22Rv1 (cell line): ENCODE measurements around the gene SULF2.

ENCODE experiments used
- ZFX ChIP-seq: fragments of 450-650 bp; IDR thresholded peaks from 2 replicates; pipeline ENCODE4 v1.6.1; 2017; ENCODE audit warnings: antibody characterized with exemption, borderline replicate concordance
- TF ChIP-seq, protein P1 (sequence below): fragments of 450-650 bp; IDR thresholded peaks from 2 replicates; pipeline ENCODE4 v1.5.1; 2017; ENCODE audit warnings: mild to moderate bottlenecking

DNA sequence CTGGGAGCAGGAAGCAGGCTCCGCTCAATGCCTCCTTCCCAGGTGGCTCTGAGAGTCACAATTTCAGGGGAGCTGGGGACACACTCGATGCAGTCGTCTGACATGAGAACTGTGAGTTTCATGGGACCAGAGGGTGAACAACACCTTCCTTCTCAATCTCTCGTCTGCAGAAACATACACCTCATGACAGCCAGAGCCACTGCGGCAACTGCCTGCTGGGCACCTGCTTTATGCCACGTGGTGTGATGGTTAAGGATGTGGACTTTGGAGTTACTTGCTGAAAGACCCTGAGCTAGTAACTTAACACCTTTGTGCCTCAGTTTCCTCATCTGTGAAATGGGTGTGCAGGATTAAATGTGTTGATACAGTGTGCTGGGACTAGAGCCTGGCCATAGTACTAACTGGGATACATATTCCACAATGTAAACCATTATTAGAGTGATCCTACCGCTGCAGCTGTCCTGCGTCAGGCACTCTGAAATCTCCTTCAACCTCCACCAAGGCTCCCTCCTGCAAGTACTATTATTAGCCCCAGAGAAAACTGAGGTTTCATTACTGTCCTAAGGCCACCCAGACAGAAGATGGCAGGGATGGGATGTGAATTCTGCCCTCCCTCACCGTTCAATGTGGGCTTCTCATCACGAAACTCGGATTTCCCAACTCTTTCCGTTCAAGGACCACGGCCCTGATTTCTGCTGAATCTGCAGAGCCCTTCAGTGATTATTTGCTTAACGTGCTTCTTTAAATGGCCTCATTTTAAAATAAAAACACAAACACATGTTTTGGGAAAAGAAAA, 24.4 kb downstream of the SULF2 start:
- TF ChIP-seq, protein P1, sequence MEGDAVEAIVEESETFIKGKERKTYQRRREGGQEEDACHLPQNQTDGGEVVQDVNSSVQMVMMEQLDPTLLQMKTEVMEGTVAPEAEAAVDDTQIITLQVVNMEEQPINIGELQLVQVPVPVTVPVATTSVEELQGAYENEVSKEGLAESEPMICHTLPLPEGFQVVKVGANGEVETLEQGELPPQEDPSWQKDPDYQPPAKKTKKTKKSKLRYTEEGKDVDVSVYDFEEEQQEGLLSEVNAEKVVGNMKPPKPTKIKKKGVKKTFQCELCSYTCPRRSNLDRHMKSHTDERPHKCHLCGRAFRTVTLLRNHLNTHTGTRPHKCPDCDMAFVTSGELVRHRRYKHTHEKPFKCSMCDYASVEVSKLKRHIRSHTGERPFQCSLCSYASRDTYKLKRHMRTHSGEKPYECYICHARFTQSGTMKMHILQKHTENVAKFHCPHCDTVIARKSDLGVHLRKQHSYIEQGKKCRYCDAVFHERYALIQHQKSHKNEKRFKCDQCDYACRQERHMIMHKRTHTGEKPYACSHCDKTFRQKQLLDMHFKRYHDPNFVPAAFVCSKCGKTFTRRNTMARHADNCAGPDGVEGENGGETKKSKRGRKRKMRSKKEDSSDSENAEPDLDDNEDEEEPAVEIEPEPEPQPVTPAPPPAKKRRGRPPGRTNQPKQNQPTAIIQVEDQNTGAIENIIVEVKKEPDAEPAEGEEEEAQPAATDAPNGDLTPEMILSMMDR: no peak
- TF ChIP-seq ZFX: no peak
